Mesothelial cell of epicardium (in vitro differentiated cells): Measurements from ENCODE around the gene SERPINA9. TPM values are rescaled to one million over a fixed set of nuclear protein-coding genes. Genes with fewer than 3 reads are reported as not detected.
"Not testable (repeated sequence)": the region's sequence is repeated elsewhere in the genome, so short reads cannot be mapped to it uniquely, and the experiment has no call there.

Source experiments
- DNase-seq, 2 experiments: peaks; one replicate each; pipeline ENCODE4 v3.0.0; 2021; ENCODE audit warnings: low spot score in 2 of 2; ENCODE audit not compliant: unreplicated experiment in 2 of 2
- H3K27ac Mint-ChIP-seq: 2 replicates; pipeline ENCODE4 v1.8.0; 2021; ENCODE audit warnings: mixed read lengths
- H3K27me3 Mint-ChIP-seq: 2 replicates; pipeline ENCODE4 v1.8.0; 2021; ENCODE audit warnings: low read depth, mixed read lengths
- H3K36me3 Mint-ChIP-seq: 2 replicates; pipeline ENCODE4 v1.8.0; 2021; ENCODE audit warnings: mixed read lengths
- H3K4me1 Mint-ChIP-seq: 2 replicates; pipeline ENCODE4 v1.8.0; 2021; ENCODE audit warnings: mixed read lengths
- H3K4me3 Mint-ChIP-seq: 2 replicates; pipeline ENCODE4 v1.8.0; 2021; ENCODE audit warnings: mild to moderate bottlenecking, moderate library complexity, mixed read lengths
- H3K9me3 Mint-ChIP-seq: 2 replicates; pipeline ENCODE4 v1.8.0; 2021; ENCODE audit warnings: mixed read lengths
- total RNA-seq: library from RNA; stranded (reverse); gene quantifications from 3 replicates; pipeline ENCODE4 v1.2.1, GENCODE V29; 2021
- TF ChIP-seq, protein P1 (sequence below): fragments of 200-600 bp; sonication (generic); IDR thresholded peaks from one replicate; pipeline ENCODE4 v1.5.0; 2021; ENCODE audit warnings: antibody characterized with exemption; ENCODE audit not compliant: unreplicated experiment

SERPINA9 gene
- total RNA-seq, 1 donor from 2014 or later = not detected

DNA sequence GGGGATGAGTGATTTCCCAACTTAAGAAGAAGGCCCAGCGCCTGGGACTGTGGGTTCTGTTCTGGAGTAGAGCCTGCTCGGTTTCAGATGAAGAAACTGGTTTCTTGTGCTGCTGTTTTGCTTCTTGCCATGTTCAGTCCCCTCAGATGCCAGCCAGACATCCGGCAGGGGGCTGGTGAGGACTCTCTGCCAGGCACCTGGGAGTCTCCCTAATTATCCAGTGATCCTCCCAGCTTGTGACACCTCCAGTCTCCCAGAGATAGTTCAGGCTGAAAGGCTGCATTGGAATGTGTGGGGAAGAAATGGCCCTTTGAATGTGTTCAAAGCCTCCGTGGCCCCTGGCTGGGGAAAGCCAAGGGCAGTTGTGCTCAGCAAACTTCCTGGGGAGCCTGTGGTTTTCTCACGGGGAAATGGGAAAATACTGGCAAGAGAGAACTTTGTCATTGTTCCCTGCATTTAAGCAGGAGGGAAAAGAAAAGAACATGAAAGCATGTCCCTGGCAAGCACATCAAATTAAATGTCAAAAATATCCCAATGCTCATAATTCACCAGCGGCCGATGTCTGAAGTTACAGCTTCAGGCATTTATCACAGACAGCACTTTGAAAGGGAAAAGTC is 41.8 kb upstream of the SERPINA9 start:
- H3K36me3 Mint-ChIP-seq = no peaks in the 10 kb centered on the region
- TF ChIP-seq, protein P1, sequence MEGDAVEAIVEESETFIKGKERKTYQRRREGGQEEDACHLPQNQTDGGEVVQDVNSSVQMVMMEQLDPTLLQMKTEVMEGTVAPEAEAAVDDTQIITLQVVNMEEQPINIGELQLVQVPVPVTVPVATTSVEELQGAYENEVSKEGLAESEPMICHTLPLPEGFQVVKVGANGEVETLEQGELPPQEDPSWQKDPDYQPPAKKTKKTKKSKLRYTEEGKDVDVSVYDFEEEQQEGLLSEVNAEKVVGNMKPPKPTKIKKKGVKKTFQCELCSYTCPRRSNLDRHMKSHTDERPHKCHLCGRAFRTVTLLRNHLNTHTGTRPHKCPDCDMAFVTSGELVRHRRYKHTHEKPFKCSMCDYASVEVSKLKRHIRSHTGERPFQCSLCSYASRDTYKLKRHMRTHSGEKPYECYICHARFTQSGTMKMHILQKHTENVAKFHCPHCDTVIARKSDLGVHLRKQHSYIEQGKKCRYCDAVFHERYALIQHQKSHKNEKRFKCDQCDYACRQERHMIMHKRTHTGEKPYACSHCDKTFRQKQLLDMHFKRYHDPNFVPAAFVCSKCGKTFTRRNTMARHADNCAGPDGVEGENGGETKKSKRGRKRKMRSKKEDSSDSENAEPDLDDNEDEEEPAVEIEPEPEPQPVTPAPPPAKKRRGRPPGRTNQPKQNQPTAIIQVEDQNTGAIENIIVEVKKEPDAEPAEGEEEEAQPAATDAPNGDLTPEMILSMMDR = no peak
- no peak for DNase-seq
- peaks cover 13% of the 10 kb centered on the region for H3K9me3 Mint-ChIP-seq
- H3K4me1 Mint-ChIP-seq = no peaks in the 10 kb centered on the region
- H3K27me3 Mint-ChIP-seq = peaks cover 36% of the 10 kb centered on the region
- H3K4me3 Mint-ChIP-seq = no peak overlapping the region
- H3K27ac Mint-ChIP-seq = no peak overlapping the region

DNA sequence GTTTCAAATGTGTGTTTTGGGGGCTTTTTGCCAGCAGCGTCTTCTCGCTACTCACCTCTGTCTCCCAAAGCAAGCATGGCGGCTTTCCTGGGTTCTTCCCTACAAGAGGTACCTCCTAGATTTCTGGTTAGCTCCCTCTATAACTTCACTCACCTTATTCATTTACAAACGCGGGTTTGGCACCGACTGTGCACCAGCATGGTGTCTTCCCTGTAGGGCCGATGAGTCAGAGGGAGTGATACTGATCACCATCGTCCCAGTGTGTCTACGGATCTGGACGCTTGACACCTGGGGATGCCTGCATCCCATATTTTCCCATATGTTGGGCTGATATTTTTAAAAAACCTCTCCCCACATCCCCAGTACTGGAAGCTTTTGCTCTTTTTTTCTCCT is 41.2 kb upstream of the SERPINA9 start:
- TF ChIP-seq, protein P1 = no peak
- Mint-ChIP-seq H3K9me3 (peaks cover 13% of the 10 kb centered on the region), H3K4me1 (no peaks in the 10 kb centered on the region), H3K27me3 (peaks cover 36% of the 10 kb centered on the region), H3K4me3 (no peak overlapping the region), H3K27ac (no peak overlapping the region), H3K36me3 (no peaks in the 10 kb centered on the region)
- DNase-seq = no peak

DNA sequence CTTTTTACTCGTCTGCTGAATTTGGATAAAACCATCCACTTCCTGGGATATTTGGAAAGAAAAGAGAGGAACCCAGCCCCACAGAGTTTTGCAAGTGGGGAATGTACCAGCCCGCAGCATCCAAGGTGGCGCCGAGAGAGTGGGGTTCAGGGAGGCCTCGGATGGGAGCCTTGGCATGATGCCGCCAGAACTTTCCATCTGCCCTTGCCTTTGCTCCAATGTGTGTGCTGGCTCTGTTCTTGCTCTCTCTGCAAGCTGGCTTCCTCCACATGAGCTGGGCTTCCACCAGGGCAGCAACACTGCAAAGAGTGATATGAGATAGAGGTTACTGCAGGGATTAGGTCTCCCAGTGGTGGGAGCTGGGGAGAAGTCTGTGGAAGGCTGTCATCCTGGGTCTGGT is 39.9 kb upstream of the SERPINA9 start:
- Mint-ChIP-seq H3K9me3 (peaks cover 13% of the 10 kb centered on the region), H3K27ac (no peak overlapping the region), H3K4me1 (no peaks in the 10 kb centered on the region), H3K4me3 (no peak overlapping the region), H3K36me3 (no peaks in the 10 kb centered on the region), H3K27me3 (peaks cover 34% of the 10 kb centered on the region)
- TF ChIP-seq, protein P1 = no peak
- DNase-seq = no peak

- Mint-ChIP-seq H3K4me3 (no peak overlapping the region), H3K9me3 (peaks cover 13% of the 10 kb centered on the region), H3K4me1 (no peaks in the 10 kb centered on the region), H3K36me3 (no peaks in the 10 kb centered on the region), H3K27ac (no peak overlapping the region), H3K27me3 (peaks cover 37% of the 10 kb centered on the region)
- DNase-seq = no peak
- TF ChIP-seq, protein P1 = no peak
These were observed 39.4 kb upstream of the SERPINA9 start for GRCh38 chr14:94515426-94515825.

- no peak for DNase-seq
These were observed 38.4 kb upstream of the SERPINA9 start for GRCh38 chr14:94514351-94514750.

GRCh38 chr14:94510481-94510880 is 34.5 kb upstream of the SERPINA9 start:
- not testable (repeated sequence) for H3K36me3 Mint-ChIP-seq, H3K4me3 Mint-ChIP-seq, H3K27ac Mint-ChIP-seq, H3K4me1 Mint-ChIP-seq, DNase-seq, H3K9me3 Mint-ChIP-seq
- H3K27me3 Mint-ChIP-seq = peaks cover 42% of the 10 kb centered on the region

More at GRCh38 chr14:94514351-94514750, 38.4 kb upstream of the SERPINA9 start:
- Mint-ChIP-seq H3K27me3 (peaks cover 41% of the 10 kb centered on the region), H3K27ac (no peak overlapping the region), H3K9me3 (peaks cover 7% of the 10 kb centered on the region), H3K4me3 (no peak overlapping the region), H3K4me1 (no peaks in the 10 kb centered on the region), H3K36me3 (no peaks in the 10 kb centered on the region)
- TF ChIP-seq, protein P1 = no peak
